Type B pancreatic cell (in vitro differentiated cells): ENCODE results near the gene LAGE3. TPM values are rescaled to one million over a fixed set of nuclear protein-coding genes. Genes with fewer than 3 reads are reported as not detected.

ENCODE experiments used
- DNase-seq: peaks from one replicate; pipeline ENCODE4 v3.0.0; 2021; ENCODE audit warnings: mixed read lengths; ENCODE audit not compliant: unreplicated experiment; ENCODE audit errors: extremely low spot score
- H3K27ac Mint-ChIP-seq: 2 replicates; pipeline ENCODE4 v1.8.0; 2021; ENCODE audit warnings: mild to moderate bottlenecking, mixed read lengths
- H3K27me3 Mint-ChIP-seq: 2 replicates; pipeline ENCODE4 v1.8.0; 2021; ENCODE audit warnings: mixed read lengths
- H3K36me3 Mint-ChIP-seq: 2 replicates; pipeline ENCODE4 v1.8.0; 2021; ENCODE audit warnings: mixed read lengths
- H3K4me1 Mint-ChIP-seq: one replicate; pipeline ENCODE4 v1.8.0; 2021; ENCODE audit warnings: mixed read lengths; ENCODE audit not compliant: unreplicated experiment
- H3K4me3 Mint-ChIP-seq: 2 replicates; pipeline ENCODE4 v1.8.0; 2021; ENCODE audit warnings: mild to moderate bottlenecking, mixed read lengths
- H3K9me3 Mint-ChIP-seq: 2 replicates; pipeline ENCODE4 v1.8.0; 2021; ENCODE audit warnings: mixed read lengths
- total RNA-seq: library from RNA; stranded (reverse); gene quantifications from 2 replicates; pipeline ENCODE4 v1.2.1, GENCODE V29; 2021; ENCODE audit warnings: low replicate concordance
- TF ChIP-seq, protein P1 (sequence below): fragments of 200-600 bp; sonication (generic); conservative IDR thresholded peaks from 2 replicates; pipeline ENCODE4 v1.5.0; 2021; ENCODE audit warnings: antibody characterized with exemption, mild to moderate bottlenecking

Gene LAGE3
- total RNA-seq, 1 donor from 2014 or later: 15.9 TPM

GRCh38 chrX:154466907-154467306 lies 12.2 kb downstream of the LAGE3 start:
- TF ChIP-seq, protein P1, sequence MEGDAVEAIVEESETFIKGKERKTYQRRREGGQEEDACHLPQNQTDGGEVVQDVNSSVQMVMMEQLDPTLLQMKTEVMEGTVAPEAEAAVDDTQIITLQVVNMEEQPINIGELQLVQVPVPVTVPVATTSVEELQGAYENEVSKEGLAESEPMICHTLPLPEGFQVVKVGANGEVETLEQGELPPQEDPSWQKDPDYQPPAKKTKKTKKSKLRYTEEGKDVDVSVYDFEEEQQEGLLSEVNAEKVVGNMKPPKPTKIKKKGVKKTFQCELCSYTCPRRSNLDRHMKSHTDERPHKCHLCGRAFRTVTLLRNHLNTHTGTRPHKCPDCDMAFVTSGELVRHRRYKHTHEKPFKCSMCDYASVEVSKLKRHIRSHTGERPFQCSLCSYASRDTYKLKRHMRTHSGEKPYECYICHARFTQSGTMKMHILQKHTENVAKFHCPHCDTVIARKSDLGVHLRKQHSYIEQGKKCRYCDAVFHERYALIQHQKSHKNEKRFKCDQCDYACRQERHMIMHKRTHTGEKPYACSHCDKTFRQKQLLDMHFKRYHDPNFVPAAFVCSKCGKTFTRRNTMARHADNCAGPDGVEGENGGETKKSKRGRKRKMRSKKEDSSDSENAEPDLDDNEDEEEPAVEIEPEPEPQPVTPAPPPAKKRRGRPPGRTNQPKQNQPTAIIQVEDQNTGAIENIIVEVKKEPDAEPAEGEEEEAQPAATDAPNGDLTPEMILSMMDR: no peak
- H3K36me3 Mint-ChIP-seq: no peaks in the 10 kb centered on the region

DNA sequence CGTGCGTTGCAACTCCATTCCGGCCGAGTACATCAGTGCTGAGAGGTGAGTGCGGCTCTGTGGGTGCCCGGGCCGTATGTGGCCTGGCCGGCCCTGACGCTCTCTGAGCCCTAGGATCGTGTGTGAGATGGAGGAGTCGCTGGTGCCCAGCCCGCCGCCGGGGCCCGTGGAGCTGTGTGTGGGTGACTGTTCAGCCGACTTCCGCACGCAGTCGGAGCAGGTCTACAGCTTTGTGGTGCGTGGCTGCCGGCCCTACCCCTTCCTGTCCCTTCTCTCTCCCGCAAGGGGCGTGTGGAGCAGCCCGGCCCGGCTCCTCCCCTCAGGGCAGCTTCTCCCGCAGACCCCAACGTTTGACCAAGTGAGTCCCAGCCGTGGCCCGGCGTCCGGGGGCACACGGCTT lies 13.0 kb downstream of the LAGE3 start:
- H3K27ac Mint-ChIP-seq: no peak overlapping the region
- H3K36me3 Mint-ChIP-seq: no peaks in the 10 kb centered on the region
- no peaks in the 10 kb centered on the region for H3K4me1 Mint-ChIP-seq
- no peaks in the 10 kb centered on the region for H3K27me3 Mint-ChIP-seq
- TF ChIP-seq, protein P1: no peak
- H3K9me3 Mint-ChIP-seq: no peaks in the 10 kb centered on the region
- no peak overlapping the region for H3K4me3 Mint-ChIP-seq
- DNase-seq: no peak

More at GRCh38 chrX:154466907-154467306, 12.2 kb downstream of the LAGE3 start:
- Mint-ChIP-seq H3K4me1 (no peaks in the 10 kb centered on the region), H3K27me3 (no peaks in the 10 kb centered on the region), H3K9me3 (no peaks in the 10 kb centered on the region), H3K4me3 (no peak overlapping the region), H3K27ac (no peak overlapping the region)
- DNase-seq: no peak

- no peaks in the 10 kb centered on the region for H3K36me3 Mint-ChIP-seq
- H3K27me3 Mint-ChIP-seq: no peaks in the 10 kb centered on the region
- H3K9me3 Mint-ChIP-seq: no peaks in the 10 kb centered on the region
- DNase-seq: no peak
- TF ChIP-seq, protein P1: no peak
- no peak overlapping the region for H3K27ac Mint-ChIP-seq
- H3K4me1 Mint-ChIP-seq: no peaks in the 10 kb centered on the region
- no peak overlapping the region for H3K4me3 Mint-ChIP-seq
Measured at GRCh38 chrX:154465601-154466000, 13.5 kb downstream of the LAGE3 start.

- no peak overlapping the region for H3K27ac Mint-ChIP-seq
- no peaks in the 10 kb centered on the region for H3K27me3 Mint-ChIP-seq
- no peak for DNase-seq
- H3K36me3 Mint-ChIP-seq: no peaks in the 10 kb centered on the region
- no peak overlapping the region for H3K4me3 Mint-ChIP-seq
- H3K4me1 Mint-ChIP-seq: no peaks in the 10 kb centered on the region
- TF ChIP-seq, protein P1: no peak
- no peaks in the 10 kb centered on the region for H3K9me3 Mint-ChIP-seq
Measured at GRCh38 chrX:154464806-154465365, 14.2 kb downstream of the LAGE3 start.

GRCh38 chrX:154463611-154464220 lies 15.4 kb downstream of the LAGE3 start:
- Mint-ChIP-seq H3K9me3 (no peaks in the 10 kb centered on the region), H3K27me3 (no peaks in the 10 kb centered on the region), H3K36me3 (no peaks in the 10 kb centered on the region), H3K4me3 (no peak overlapping the region), H3K27ac (no peak overlapping the region), H3K4me1 (no peaks in the 10 kb centered on the region)
- DNase-seq: no peak
- TF ChIP-seq, protein P1: no peak
